ENCODE data around the gene SFSWAP. TPM values are rescaled to one million over a fixed set of nuclear protein-coding genes. Genes with fewer than 3 reads are reported as not detected.

The SFSWAP gene
- total RNA-seq, 3 donors from 2014 or later: 34.5 to 52.7 (median 50.7) TPM

- no peak for TF ChIP-seq CTCF (IDR thresholded peaks at IDR 0.05)
- Histone ChIP-seq H3K4me1 (ENCODE audit: low read depth) (no peaks in the 10 kb centered on the region), H3K9me3 (no peaks in the 10 kb centered on the region), H3K4me3 (no peak overlapping the region), H3K36me3 (ENCODE audit: low read depth) (no peaks in the 10 kb centered on the region)
- intact Hi-C loops (cut with DNase I, micrococcal nuclease): no loop called here
- ATAC-seq (no peak), DNase-seq (no peak)
Observed at GRCh38 chr12:131782061-131782460, 71.2 kb downstream of the SFSWAP start.

- Histone ChIP-seq H3K9me3 (no peaks in the 10 kb centered on the region), H3K36me3 (ENCODE audit: low read depth) (no peaks in the 10 kb centered on the region), H3K4me1 (ENCODE audit: low read depth) (no peaks in the 10 kb centered on the region), H3K4me3 (no peak overlapping the region)
- intact Hi-C loops (cut with DNase I, micrococcal nuclease): no loop called here
- DNase-seq (no peak), ATAC-seq (no peak)
- TF ChIP-seq CTCF (IDR thresholded peaks at IDR 0.05): no peak
Observed at GRCh38 chr12:131783915-131784541, 73.1 kb downstream of the SFSWAP start.

GRCh38 chr12:131784909-131785762 lies 74.2 kb downstream of the SFSWAP start:
- no peak for TF ChIP-seq CTCF (IDR thresholded peaks at IDR 0.05)
- H3K36me3 ChIP-seq (ENCODE audit: low read depth): no peaks in the 10 kb centered on the region
- intact Hi-C loops (cut with DNase I, micrococcal nuclease): no loop called here
- H3K4me3 ChIP-seq: no peak overlapping the region
- H3K4me1 ChIP-seq (ENCODE audit: low read depth): no peaks in the 10 kb centered on the region
- DNase-seq: no peak
- H3K9me3 ChIP-seq: no peaks in the 10 kb centered on the region
- ATAC-seq: no peak

- intact Hi-C loops (cut with DNase I, micrococcal nuclease): no loop called here
- ATAC-seq (no peak), DNase-seq (no peak)
- Histone ChIP-seq H3K4me1 (ENCODE audit: low read depth) (no peaks in the 10 kb centered on the region), H3K9me3 (no peaks in the 10 kb centered on the region), H3K36me3 (ENCODE audit: low read depth) (no peaks in the 10 kb centered on the region), H3K4me3 (no peak overlapping the region)
- TF ChIP-seq CTCF (IDR thresholded peaks at IDR 0.05): no peak
Observed at GRCh38 chr12:131785763-131786330, 75.0 kb downstream of the SFSWAP start.

- Histone ChIP-seq H3K36me3 (ENCODE audit: low read depth) (no peaks in the 10 kb centered on the region), H3K4me3 (no peak overlapping the region), H3K9me3 (no peaks in the 10 kb centered on the region), H3K4me1 (ENCODE audit: low read depth) (no peaks in the 10 kb centered on the region)
- no peak for TF ChIP-seq CTCF (IDR thresholded peaks at IDR 0.05)
- ATAC-seq: no peak
- intact Hi-C loops (cut with DNase I, micrococcal nuclease): no loop called here
- DNase-seq: no peak
Observed at GRCh38 chr12:131786331-131786730, 75.4 kb downstream of the SFSWAP start.

All from mucosa of descending colon (tissue), 3 donors.